PFSK-1 (cell line): ENCODE measurements around the gene NOL12.

Experiments
- FOXP2 ChIP-seq: optimal IDR thresholded peaks from 2 replicates; pipeline ENCODE3; 2011; ENCODE audit warnings: borderline replicate concordance, control low read depth, inconsistent platforms; ENCODE audit not compliant: insufficient read depth; ENCODE audit errors: extremely low read length, extremely low read depth
- POLR2AphosphoS5 ChIP-seq: IDR thresholded peaks from 2 replicates; pipeline ENCODE4 v1.6.1; 2012; ENCODE audit warnings: low read depth, mild to moderate bottlenecking, control low read depth, low read length, moderate library complexity
- REST ChIP-seq, 2 experiments: IDR thresholded peaks; 2 replicates each; pipeline versions ENCODE4 v1.6.1 to v1.8.0; 2011 to 2012; ENCODE audit warnings: low read depth in 2 of 2, low read length in 2 of 2, control low read depth in 1 of 2, inconsistent platforms in 1 of 2, mild to moderate bottlenecking in 1 of 2, moderate library complexity in 1 of 2; ENCODE audit not compliant: insufficient read depth in 1 of 2
- SIN3A ChIP-seq: IDR thresholded peaks from 2 replicates; pipeline ENCODE4 v1.6.1; 2012; ENCODE audit warnings: mild to moderate bottlenecking, low read length, moderate library complexity, borderline replicate concordance; ENCODE audit not compliant: insufficient read depth
- TAF1 ChIP-seq: IDR thresholded peaks from 2 replicates; pipeline ENCODE4 v1.6.1; 2012; ENCODE audit warnings: low read length, control low read depth, borderline replicate concordance; ENCODE audit not compliant: insufficient read depth

Gene NOL12

GRCh38 chr22:37662039-37662438 is 24.1 kb upstream of the NOL12 start:
- TF ChIP-seq SIN3A, result no peak
- TF ChIP-seq REST (IDR thresholded peaks at IDR 0.05; ENCODE audit: insufficient read depth in 1 of 2, low read depth in 2 of 2, low read length in 2 of 2), result no peak
- no peak for TF ChIP-seq POLR2AphosphoS5
- TF ChIP-seq FOXP2, result no peak
- no peak for TF ChIP-seq TAF1

GRCh38 chr22:37663521-37664140 is 22.5 kb upstream of the NOL12 start:
- TF ChIP-seq POLR2AphosphoS5, result no peak
- TF ChIP-seq FOXP2, result no peak
- TF ChIP-seq SIN3A, result no peak
- no peak for TF ChIP-seq REST (IDR thresholded peaks at IDR 0.05; ENCODE audit: insufficient read depth in 1 of 2, low read depth in 2 of 2, low read length in 2 of 2)
- TF ChIP-seq TAF1, result no peak

- TF ChIP-seq POLR2AphosphoS5 (no peak), REST (IDR thresholded peaks at IDR 0.05; ENCODE audit: insufficient read depth in 1 of 2, low read depth in 2 of 2, low read length in 2 of 2) (no peak), FOXP2 (no peak), TAF1 (no peak), SIN3A (no peak)
These were observed 21.7 kb upstream of the NOL12 start for GRCh38 chr22:37664249-37665101.

- TF ChIP-seq FOXP2 (no peak), REST (IDR thresholded peaks at IDR 0.05; ENCODE audit: insufficient read depth in 1 of 2, low read depth in 2 of 2, low read length in 2 of 2) (no peak), SIN3A (no peak), POLR2AphosphoS5 (no peak), TAF1 (no peak)
These were observed 20.7 kb upstream of the NOL12 start for GRCh38 chr22:37665487-37665886.
